Left ventricle myocardium inferior (tissue), 1 donor: ENCODE results near the gene GJA5. TPM values are rescaled to one million over a fixed set of nuclear protein-coding genes. Genes with fewer than 3 reads are reported as not detected.
A peak's percentile ranks its signal among the peaks of the same experiment; 100 is the strongest.

Experiments used
- DNase-seq: peaks from one replicate; pipeline ENCODE4 v3.0.0-alpha.2; 2020
- H3K27ac ChIP-seq: fragments of 200-600 bp; replicated peaks from 2 replicates; pipeline ENCODE4 v1.8.0; 2021
- H3K27me3 ChIP-seq: fragments of 200-600 bp; 2 replicates; pipeline ENCODE4 v1.8.0; 2021; ENCODE audit warnings: low read depth
- H3K36me3 ChIP-seq: fragments of 200-600 bp; 2 replicates; pipeline ENCODE4 v1.8.0; 2021
- H3K4me1 ChIP-seq: fragments of 200-600 bp; 2 replicates; pipeline ENCODE4 v1.8.0; 2021
- H3K4me3 ChIP-seq: fragments of 200-600 bp; 2 replicates; pipeline ENCODE4 v1.8.0; 2021; ENCODE audit warnings: mild to moderate bottlenecking, moderate library complexity
- H3K9me3 ChIP-seq: fragments of 200-600 bp; replicated peaks from 2 replicates; pipeline ENCODE4 v1.8.0; 2021
- CTCF ChIP-seq: fragments of 200-600 bp; IDR thresholded peaks from 2 replicates; pipeline ENCODE4 v1.8.0; 2021; ENCODE audit warnings: antibody characterized with exemption, mild to moderate bottlenecking, borderline replicate concordance
- intact Hi-C: fragments of 100-400 bp; cut with micrococcal nuclease; formaldehyde crosslinking; loops from one replicate; pipeline ENCODE4 v1.11.0; 2022
- total RNA-seq: library from RNA; stranded (reverse); fragmentation: NEBNext Ultra II Directional; extraction: Animal tissue kit (Norgen Biotek cat#: 25700); gene quantifications from one replicate; pipeline ENCODE4 v1.2.1, GENCODE V29; 2021
- donor health status: DM: no; HTN: yes; CAD: no; lungs with severe emphysema.

GJA5 gene
- total RNA-seq, 1 donor from 2014 or later, result 69.8 TPM

- H3K9me3 ChIP-seq, result no peaks in the 10 kb centered on the region
- H3K27me3 ChIP-seq, result no peaks in the 10 kb centered on the region
- H3K36me3 ChIP-seq, result no peaks in the 10 kb centered on the region
- peaks cover 40% of the 10 kb centered on the region for H3K4me1 ChIP-seq
- intact Hi-C loops, result no loop called here
- no peak overlapping the region for H3K4me3 ChIP-seq
- no peak overlapping the region for H3K27ac ChIP-seq
- DNase-seq, result no peak
- no peak for TF ChIP-seq CTCF
Observed at GRCh38 chr1:147753081-147753480, 7.3 kb downstream of the GJA5 start.

- TF ChIP-seq CTCF, result no peak
- no peak overlapping the region for H3K4me3 ChIP-seq
- no peaks in the 10 kb centered on the region for H3K27me3 ChIP-seq
- H3K4me1 ChIP-seq, result peaks cover 41% of the 10 kb centered on the region
- no peaks in the 10 kb centered on the region for H3K9me3 ChIP-seq
- no peak overlapping the region for H3K27ac ChIP-seq
- no peaks in the 10 kb centered on the region for H3K36me3 ChIP-seq
- intact Hi-C loops, result no loop called here
- DNase-seq, result no peak
Observed at GRCh38 chr1:147752511-147752910, 7.9 kb downstream of the GJA5 start.

DNA sequence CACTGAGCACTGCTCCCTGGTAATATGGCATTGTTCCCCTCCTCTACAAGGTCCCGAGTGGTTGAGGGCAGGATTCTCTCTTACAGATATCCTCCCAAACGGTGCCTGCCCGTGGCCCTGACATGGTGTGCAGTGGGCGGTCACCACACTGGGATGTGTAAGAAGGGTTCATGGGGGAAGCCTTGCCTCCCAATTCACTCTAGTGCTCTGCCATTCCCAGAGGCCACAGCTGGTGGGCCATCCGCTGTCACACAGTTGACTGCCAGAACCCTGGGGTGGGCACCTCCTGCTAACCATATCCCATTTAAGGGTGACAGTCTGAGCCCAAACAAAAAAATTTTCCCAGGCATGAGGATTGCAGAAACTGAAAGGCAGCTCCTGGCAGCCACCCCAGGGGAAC is 9.1 kb downstream of the GJA5 start:
- intact Hi-C loops, result no loop called here
- no peak overlapping the region for H3K27ac ChIP-seq
- no peaks in the 10 kb centered on the region for H3K9me3 ChIP-seq
- no peaks in the 10 kb centered on the region for H3K36me3 ChIP-seq
- peaks cover 34% of the 10 kb centered on the region for H3K4me1 ChIP-seq
- no peak overlapping the region for H3K4me3 ChIP-seq
- TF ChIP-seq CTCF, result no peak
- no peaks in the 10 kb centered on the region for H3K27me3 ChIP-seq
- no peak for DNase-seq

GRCh38 chr1:147750618-147751217 is 9.7 kb downstream of the GJA5 start:
- peaks cover 31% of the 10 kb centered on the region for H3K4me1 ChIP-seq
- no peak for DNase-seq
- no peaks in the 10 kb centered on the region for H3K36me3 ChIP-seq
- H3K4me3 ChIP-seq, result no peak overlapping the region
- H3K27me3 ChIP-seq, result no peaks in the 10 kb centered on the region
- no peak for TF ChIP-seq CTCF
- intact Hi-C loops, result no loop called here
- H3K27ac ChIP-seq, result no peak overlapping the region
- H3K9me3 ChIP-seq, result no peaks in the 10 kb centered on the region

- no peak for TF ChIP-seq CTCF
- intact Hi-C loops, result no loop called here
Observed at GRCh38 chr1:147749792-147750191, 10.6 kb downstream of the GJA5 start.

More at GRCh38 chr1:147749792-147750191, 10.6 kb downstream of the GJA5 start:
- H3K27me3 ChIP-seq, result no peaks in the 10 kb centered on the region
- H3K4me1 ChIP-seq, result peaks cover 31% of the 10 kb centered on the region
- H3K27ac ChIP-seq, result peak overlapping the region; percentile 71
- H3K36me3 ChIP-seq, result no peaks in the 10 kb centered on the region
- H3K4me3 ChIP-seq, result no peak overlapping the region
- no peak for DNase-seq
- H3K9me3 ChIP-seq, result no peaks in the 10 kb centered on the region
